Measurements from ENCODE around the gene LRRC8D. TPM values are rescaled to one million over a fixed set of nuclear protein-coding genes. Genes with fewer than 3 reads are reported as not detected.

LRRC8D gene
- total and polyA plus RNA-seq, 9 of the 15 experiments (the other 6 are each of a cell fraction or from before 2014, with no cell fraction given): 3.4 to 53.9 (median 15.9) TPM

- TF ChIP-seq PRDM10 (IDR thresholded peaks at IDR 0.05; ENCODE audit: partially characterized antibody): no peak
- peak; percentile 39; the same call in 1 of the 2 replicates for TF ChIP-seq VEZF1 (CRISPR knock-in tag; IDR thresholded peaks at IDR 0.05)
- no peak for TF ChIP-seq ASH1L (IDR thresholded peaks at IDR 0.05; ENCODE audit: borderline replicate concordance, low read depth, partially characterized antibody)
- TF ChIP-seq RBM25 (IDR thresholded peaks at IDR 0.05; ENCODE audit: low read depth, low read length, severe bottlenecking): no peak
- TF ChIP-seq ZNF232 (CRISPR knock-in tag; IDR thresholded peaks at IDR 0.05): no peak
- no peak for TF ChIP-seq USF1 (CRISPR knock-in tag; IDR thresholded peaks at IDR 0.05)
- TF ChIP-seq BCLAF1 (IDR thresholded peaks at IDR 0.05; ENCODE audit: borderline replicate concordance in 1 of 2, control insufficient read depth in 1 of 2, low read depth in 2 of 2, low read length in 1 of 2): no peak
- TF ChIP-seq MEIS2 (IDR thresholded peaks at IDR 0.05; ENCODE audit: partially characterized antibody): no peak
- TF ChIP-seq DDX20 (tag; IDR thresholded peaks at IDR 0.05; ENCODE audit: low read depth): no peak
- TF ChIP-seq CBFA2T3 (IDR thresholded peaks at IDR 0.05): peak; percentile 93
- no peak for TF ChIP-seq PHF8 (IDR thresholded peaks at IDR 0.05; ENCODE audit: borderline replicate concordance, low read length)
- peak; percentile 64; the same call in 1 of the 2 replicates for TF ChIP-seq PHB2 (IDR thresholded peaks at IDR 0.05; ENCODE audit: low read depth)
- no peak for TF ChIP-seq SMAD2 (IDR thresholded peaks at IDR 0.05; ENCODE audit: low read depth, low read length)
- TF ChIP-seq TCF15 (CRISPR knock-in tag; IDR thresholded peaks at IDR 0.05): no peak
- TF ChIP-seq ZNF79 (CRISPR knock-in tag; IDR thresholded peaks at IDR 0.05; ENCODE audit: low read depth): no peak
- 0 out of 2 replicates have a peak, but pooled peaks have one; percentile 13 for TF ChIP-seq ZNF134 (CRISPR knock-in tag; conservative IDR thresholded peaks at IDR 0.05)
- TF ChIP-seq MCM3 (IDR thresholded peaks at IDR 0.05): no peak
- no peak for TF ChIP-seq ZFP1 (CRISPR knock-in tag; IDR thresholded peaks at IDR 0.05)
Observed at GRCh38 chr1:89901957-89902669, 81.3 kb downstream of the LRRC8D start (continued).
